Measurements from ENCODE around the gene CELF3.
A peak's percentile ranks its signal among the peaks of the same experiment; 100 is the strongest.

- TF ChIP-seq, protein P1, sequence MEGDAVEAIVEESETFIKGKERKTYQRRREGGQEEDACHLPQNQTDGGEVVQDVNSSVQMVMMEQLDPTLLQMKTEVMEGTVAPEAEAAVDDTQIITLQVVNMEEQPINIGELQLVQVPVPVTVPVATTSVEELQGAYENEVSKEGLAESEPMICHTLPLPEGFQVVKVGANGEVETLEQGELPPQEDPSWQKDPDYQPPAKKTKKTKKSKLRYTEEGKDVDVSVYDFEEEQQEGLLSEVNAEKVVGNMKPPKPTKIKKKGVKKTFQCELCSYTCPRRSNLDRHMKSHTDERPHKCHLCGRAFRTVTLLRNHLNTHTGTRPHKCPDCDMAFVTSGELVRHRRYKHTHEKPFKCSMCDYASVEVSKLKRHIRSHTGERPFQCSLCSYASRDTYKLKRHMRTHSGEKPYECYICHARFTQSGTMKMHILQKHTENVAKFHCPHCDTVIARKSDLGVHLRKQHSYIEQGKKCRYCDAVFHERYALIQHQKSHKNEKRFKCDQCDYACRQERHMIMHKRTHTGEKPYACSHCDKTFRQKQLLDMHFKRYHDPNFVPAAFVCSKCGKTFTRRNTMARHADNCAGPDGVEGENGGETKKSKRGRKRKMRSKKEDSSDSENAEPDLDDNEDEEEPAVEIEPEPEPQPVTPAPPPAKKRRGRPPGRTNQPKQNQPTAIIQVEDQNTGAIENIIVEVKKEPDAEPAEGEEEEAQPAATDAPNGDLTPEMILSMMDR (optimal IDR thresholded peaks at IDR 0.05 in 1 of 3, IDR thresholded peaks at IDR 0.05 in 1 of 3, conservative IDR thresholded peaks at IDR 0.05 in 1 of 3; ENCODE audit: extremely low read depth in 1 of 3, insufficient read depth in 2 of 3, low read length in 3 of 3) = peak in 2 of 3 experiments; percentile 13 to 53
- TF ChIP-seq EZH2 (IDR thresholded peaks at IDR 0.05; ENCODE audit: low read length) = no peak
Observed at GRCh38 chr1:151739590-151740355, 23.2 kb upstream of the CELF3 start.
